ENCODE measurements around the gene MRPL58.

Gene MRPL58

GRCh38 chr17:75034236-75034908 lies 21.9 kb downstream of the MRPL58 start:
- TF ChIP-seq CTCF (IDR thresholded peaks at IDR 0.05; ENCODE audit: insufficient read depth, low read length, poor library complexity, severe bottlenecking) (no peak), EZH2phosphoT487 (conservative IDR thresholded peaks at IDR 0.05; ENCODE audit: low read length) (no peak)
- Histone ChIP-seq H3K27ac (ENCODE audit: low read depth, low read length) (no peak overlapping the region), H3K36me3 (ENCODE audit: low read length) (no peaks in the 10 kb centered on the region), H3K9ac (ENCODE audit: low read length) (peak overlapping the region; percentile 41), H3K27me3 (ENCODE audit: low read length) (no peaks in the 10 kb centered on the region), H2AFZ (ENCODE audit: low read depth, low read length, severe bottlenecking) (peak overlapping the region; percentile 85), H3K4me2 (ENCODE audit: low read depth, low read length, poor library complexity, severe bottlenecking) (peak overlapping the region; percentile 44), H4K20me1 (ENCODE audit: low read depth, low read length) (no peaks in the 10 kb centered on the region), H3K9me2 (replicated peaks; ENCODE audit: insufficient read depth, low read length) (no peaks in the 10 kb centered on the region), H3K79me2 (ENCODE audit: insufficient read depth, low read length) (no peaks in the 10 kb centered on the region), H3F3A (ENCODE audit: insufficient read depth) (no peaks in the 10 kb centered on the region; the same call in 1 of the 2 replicates), H3K4me3 (ENCODE audit: insufficient read depth, low read length, poor library complexity, severe bottlenecking) (peak overlapping the region; percentile 12), H3K9me3 (ENCODE audit: insufficient read depth, low read length) (no peaks in the 10 kb centered on the region)

- Histone ChIP-seq H3K27me3 (ENCODE audit: low read length) (no peaks in the 10 kb centered on the region), H3K27ac (ENCODE audit: low read depth, low read length) (no peak overlapping the region), H4K20me1 (ENCODE audit: low read depth, low read length) (no peaks in the 10 kb centered on the region), H3K9me3 (ENCODE audit: insufficient read depth, low read length) (no peaks in the 10 kb centered on the region), H2AFZ (ENCODE audit: low read depth, low read length, severe bottlenecking) (no peak overlapping the region), H3K9me2 (replicated peaks; ENCODE audit: insufficient read depth, low read length) (no peaks in the 10 kb centered on the region), H3K4me3 (ENCODE audit: insufficient read depth, low read length, poor library complexity, severe bottlenecking) (no peak overlapping the region), H3F3A (ENCODE audit: insufficient read depth) (no peaks in the 10 kb centered on the region; the same call in 1 of the 2 replicates), H3K4me2 (ENCODE audit: low read depth, low read length, poor library complexity, severe bottlenecking) (no peak overlapping the region), H3K79me2 (ENCODE audit: insufficient read depth, low read length) (no peaks in the 10 kb centered on the region), H3K9ac (ENCODE audit: low read length) (no peak overlapping the region), H3K36me3 (ENCODE audit: low read length) (no peaks in the 10 kb centered on the region)
- no peak for TF ChIP-seq CTCF (IDR thresholded peaks at IDR 0.05; ENCODE audit: insufficient read depth, low read length, poor library complexity, severe bottlenecking)
- no peak for TF ChIP-seq EZH2phosphoT487 (conservative IDR thresholded peaks at IDR 0.05; ENCODE audit: low read length)
Measured at GRCh38 chr17:75036643-75037268, 24.3 kb downstream of the MRPL58 start.

GRCh38 chr17:75039238-75039637 lies 26.8 kb downstream of the MRPL58 start:
- H2AFZ ChIP-seq (ENCODE audit: low read depth, low read length, severe bottlenecking), result no peak overlapping the region
- no peak overlapping the region for H3K9ac ChIP-seq (ENCODE audit: low read length)
- H3K4me3 ChIP-seq (ENCODE audit: insufficient read depth, low read length, poor library complexity, severe bottlenecking), result no peak overlapping the region
- H3K9me3 ChIP-seq (ENCODE audit: insufficient read depth, low read length), result no peaks in the 10 kb centered on the region
- no peaks in the 10 kb centered on the region for H3K9me2 ChIP-seq (replicated peaks; ENCODE audit: insufficient read depth, low read length)
- no peak overlapping the region for H3K4me2 ChIP-seq (ENCODE audit: low read depth, low read length, poor library complexity, severe bottlenecking)
- no peaks in the 10 kb centered on the region for H4K20me1 ChIP-seq (ENCODE audit: low read depth, low read length)
- H3K27ac ChIP-seq (ENCODE audit: low read depth, low read length), result no peak overlapping the region
- H3K36me3 ChIP-seq (ENCODE audit: low read length), result no peaks in the 10 kb centered on the region
- no peaks in the 10 kb centered on the region; the same call in 1 of the 2 replicates for H3F3A ChIP-seq (ENCODE audit: insufficient read depth)
- no peaks in the 10 kb centered on the region for H3K27me3 ChIP-seq (ENCODE audit: low read length)
- no peaks in the 10 kb centered on the region for H3K79me2 ChIP-seq (ENCODE audit: insufficient read depth, low read length)
- TF ChIP-seq CTCF (IDR thresholded peaks at IDR 0.05; ENCODE audit: insufficient read depth, low read length, poor library complexity, severe bottlenecking) (no peak), EZH2phosphoT487 (conservative IDR thresholded peaks at IDR 0.05; ENCODE audit: low read length) (no peak)

All from SU-DHL-6 (cell line).